CD4-positive, alpha-beta T cell treated with Interleukin-17A for 4 hours (primary cell): ENCODE measurements around the gene LRRC8A.
A peak's percentile ranks its signal among the peaks of the same experiment; 100 is the strongest.
"Not testable (repeated sequence)": the region's sequence is repeated elsewhere in the genome, so short reads cannot be mapped to it uniquely, and the experiment has no call there.

Source experiments
- DNase-seq: peaks from one replicate; pipeline ENCODE4 v3.0.0-alpha.2; 2020; ENCODE audit warnings: mixed read lengths

The LRRC8A gene

GRCh38 chr9:128881884-128882676 is at the start of gene LRRC8A, which contains the start of gene KYAT1:
Gene LRRC8A (plus strand): TSS chr9:128882133. CDS start chr9:128907165, 25,032 bp downstream.
Gene KYAT1 (minus strand): TSS chr9:128881950. CDS start chr9:128845405, 36,545 bp downstream.
- peak; percentile 99 for DNase-seq

- no peak for DNase-seq
These were observed 48.2 kb upstream of the LRRC8A start for GRCh38 chr9:128833696-128834095.

GRCh38 chr9:128835246-128836210 is 46.4 kb upstream of the LRRC8A start:
- DNase-seq, result no peak

- no peak for DNase-seq
These were observed 45.3 kb upstream of the LRRC8A start for GRCh38 chr9:128836509-128837145.

- no peak for DNase-seq
These were observed 43.6 kb upstream of the LRRC8A start for GRCh38 chr9:128838338-128838737.

- no peak for DNase-seq
These were observed 41.4 kb upstream of the LRRC8A start for GRCh38 chr9:128840524-128840923.

- DNase-seq, result no peak
These were observed 40.0 kb upstream of the LRRC8A start for GRCh38 chr9:128841694-128842492.

GRCh38 chr9:128843171-128843570 is 38.8 kb upstream of the LRRC8A start:
- DNase-seq, result not testable (repeated sequence)

- no peak for DNase-seq
These were observed 36.6 kb upstream of the LRRC8A start for GRCh38 chr9:128845186-128845931.

- no peak for DNase-seq
These were observed 35.3 kb upstream of the LRRC8A start for GRCh38 chr9:128846680-128847030.

GRCh38 chr9:128847803-128848202 is 34.1 kb upstream of the LRRC8A start:
- DNase-seq, result no peak

- DNase-seq, result not testable (repeated sequence)
These were observed 30.9 kb upstream of the LRRC8A start for GRCh38 chr9:128851024-128851423.

GRCh38 chr9:128851779-128852600 is 29.9 kb upstream of the LRRC8A start:
- DNase-seq, result peak; percentile 8

- not testable (repeated sequence) for DNase-seq
These were observed 29.3 kb upstream of the LRRC8A start for GRCh38 chr9:128852646-128853045.

GRCh38 chr9:128854454-128854853 is 27.5 kb upstream of the LRRC8A start:
- not testable (repeated sequence) for DNase-seq

- not testable (repeated sequence) for DNase-seq
These were observed 23.5 kb upstream of the LRRC8A start for GRCh38 chr9:128858476-128858875.

- no peak for DNase-seq
These were observed 21.0 kb upstream of the LRRC8A start for GRCh38 chr9:128860937-128861336.

- DNase-seq, result no peak
These were observed 20.4 kb upstream of the LRRC8A start for GRCh38 chr9:128861501-128861900.

- DNase-seq, result no peak
These were observed 19.5 kb upstream of the LRRC8A start for GRCh38 chr9:128862401-128862851.

GRCh38 chr9:128863647-128864046 is 18.3 kb upstream of the LRRC8A start:
- peak; percentile 91 for DNase-seq
